Measurements from ENCODE around the gene AP1G2.
"Not testable (repeated sequence)": the region's sequence is repeated elsewhere in the genome, so short reads cannot be mapped to it uniquely, and the experiment has no call there.

AP1G2 gene, protein sequence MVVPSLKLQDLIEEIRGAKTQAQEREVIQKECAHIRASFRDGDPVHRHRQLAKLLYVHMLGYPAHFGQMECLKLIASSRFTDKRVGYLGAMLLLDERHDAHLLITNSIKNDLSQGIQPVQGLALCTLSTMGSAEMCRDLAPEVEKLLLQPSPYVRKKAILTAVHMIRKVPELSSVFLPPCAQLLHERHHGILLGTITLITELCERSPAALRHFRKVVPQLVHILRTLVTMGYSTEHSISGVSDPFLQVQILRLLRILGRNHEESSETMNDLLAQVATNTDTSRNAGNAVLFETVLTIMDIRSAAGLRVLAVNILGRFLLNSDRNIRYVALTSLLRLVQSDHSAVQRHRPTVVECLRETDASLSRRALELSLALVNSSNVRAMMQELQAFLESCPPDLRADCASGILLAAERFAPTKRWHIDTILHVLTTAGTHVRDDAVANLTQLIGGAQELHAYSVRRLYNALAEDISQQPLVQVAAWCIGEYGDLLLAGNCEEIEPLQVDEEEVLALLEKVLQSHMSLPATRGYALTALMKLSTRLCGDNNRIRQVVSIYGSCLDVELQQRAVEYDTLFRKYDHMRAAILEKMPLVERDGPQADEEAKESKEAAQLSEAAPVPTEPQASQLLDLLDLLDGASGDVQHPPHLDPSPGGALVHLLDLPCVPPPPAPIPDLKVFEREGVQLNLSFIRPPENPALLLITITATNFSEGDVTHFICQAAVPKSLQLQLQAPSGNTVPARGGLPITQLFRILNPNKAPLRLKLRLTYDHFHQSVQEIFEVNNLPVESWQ

DNA sequence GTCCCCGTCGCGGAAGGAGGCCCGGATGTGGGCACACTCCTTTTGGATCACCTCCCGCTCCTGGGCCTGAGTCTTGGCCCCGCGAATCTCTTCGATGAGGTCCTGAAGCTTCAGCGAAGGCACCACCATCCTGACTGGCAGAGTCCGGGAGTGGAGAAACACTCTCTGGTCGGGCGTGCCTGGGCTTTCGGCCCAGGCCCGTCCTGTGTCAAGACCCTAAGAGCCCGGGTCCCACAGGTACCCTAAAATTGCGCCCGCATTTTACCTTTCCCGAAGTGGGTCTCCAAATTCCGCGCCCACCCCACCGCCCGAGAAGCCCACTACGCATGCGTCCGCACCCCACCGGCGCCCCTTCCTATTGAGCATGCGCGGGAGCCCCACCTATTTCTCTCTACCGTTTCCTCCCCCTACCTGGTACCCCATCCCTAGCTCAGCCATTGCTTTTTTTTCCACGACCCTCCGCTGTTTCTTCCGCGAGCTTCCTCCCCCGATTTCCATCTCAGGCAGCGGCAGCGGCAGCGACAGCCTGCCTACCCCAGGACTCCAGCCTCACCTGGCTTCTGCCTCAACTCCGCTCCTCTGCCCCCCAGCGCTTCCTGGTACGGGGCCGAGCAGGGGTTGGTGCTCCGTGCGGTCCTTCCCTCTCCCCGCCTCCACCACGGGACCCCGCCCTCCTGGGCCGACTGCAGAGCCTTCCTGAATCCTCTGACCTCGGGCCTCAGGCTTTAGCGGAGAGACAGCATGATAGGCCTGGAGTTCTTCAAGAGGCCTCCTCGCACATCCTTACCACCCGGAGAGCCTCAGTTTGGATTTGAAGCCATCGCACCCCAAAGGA lies at the start of gene AP1G2:
Gene AP1G2 (minus strand): TSS at position 606 of the 835 bp plus-strand sequence. CDS start 477 bp downstream, at position 129.
- DNase-seq: peak; percentile 71 to 96 (median 95)

DNA sequence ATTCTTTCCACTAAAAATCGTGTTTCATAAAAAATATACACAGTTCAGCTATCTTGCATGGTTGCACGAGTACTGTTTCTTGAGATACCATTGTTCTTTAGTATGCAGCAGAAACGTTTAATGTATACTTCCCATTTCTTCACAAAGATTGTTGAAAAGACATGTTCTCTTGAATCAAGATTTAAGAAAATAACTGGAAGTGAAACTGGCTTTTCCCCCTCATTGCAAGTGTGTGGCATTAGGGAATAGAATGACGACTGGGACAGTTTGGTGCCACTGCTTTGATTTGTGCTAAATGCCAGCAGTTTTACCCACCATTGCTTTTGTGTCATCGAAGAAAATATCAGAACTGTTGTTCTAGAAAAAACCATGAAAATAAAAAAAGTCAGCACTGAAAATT lies 48.3 kb upstream of the AP1G2 start:
- no peak for DNase-seq

DNA sequence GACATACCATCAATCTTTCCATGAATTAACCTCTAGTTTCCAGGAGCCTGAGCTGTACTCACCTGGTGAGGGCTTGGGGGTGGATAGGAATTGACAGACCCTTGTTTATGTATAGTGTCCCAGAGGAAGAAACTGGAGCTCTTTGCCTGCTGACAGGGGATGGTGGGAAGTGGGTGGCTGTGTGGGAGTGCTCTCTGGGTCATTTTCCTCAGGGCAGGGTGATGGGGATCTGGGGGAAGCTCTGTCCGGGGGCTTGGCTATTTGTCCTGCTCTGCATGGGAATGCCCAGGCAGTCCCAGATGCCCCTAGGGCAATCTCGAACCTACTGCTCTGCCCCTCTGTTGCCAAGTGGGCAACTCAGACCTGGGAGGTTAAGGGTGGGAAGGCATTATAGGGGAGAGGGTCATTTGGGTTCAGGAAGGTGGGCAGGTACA lies 46.8 kb upstream of the AP1G2 start:
- DNase-seq: no peak

DNA sequence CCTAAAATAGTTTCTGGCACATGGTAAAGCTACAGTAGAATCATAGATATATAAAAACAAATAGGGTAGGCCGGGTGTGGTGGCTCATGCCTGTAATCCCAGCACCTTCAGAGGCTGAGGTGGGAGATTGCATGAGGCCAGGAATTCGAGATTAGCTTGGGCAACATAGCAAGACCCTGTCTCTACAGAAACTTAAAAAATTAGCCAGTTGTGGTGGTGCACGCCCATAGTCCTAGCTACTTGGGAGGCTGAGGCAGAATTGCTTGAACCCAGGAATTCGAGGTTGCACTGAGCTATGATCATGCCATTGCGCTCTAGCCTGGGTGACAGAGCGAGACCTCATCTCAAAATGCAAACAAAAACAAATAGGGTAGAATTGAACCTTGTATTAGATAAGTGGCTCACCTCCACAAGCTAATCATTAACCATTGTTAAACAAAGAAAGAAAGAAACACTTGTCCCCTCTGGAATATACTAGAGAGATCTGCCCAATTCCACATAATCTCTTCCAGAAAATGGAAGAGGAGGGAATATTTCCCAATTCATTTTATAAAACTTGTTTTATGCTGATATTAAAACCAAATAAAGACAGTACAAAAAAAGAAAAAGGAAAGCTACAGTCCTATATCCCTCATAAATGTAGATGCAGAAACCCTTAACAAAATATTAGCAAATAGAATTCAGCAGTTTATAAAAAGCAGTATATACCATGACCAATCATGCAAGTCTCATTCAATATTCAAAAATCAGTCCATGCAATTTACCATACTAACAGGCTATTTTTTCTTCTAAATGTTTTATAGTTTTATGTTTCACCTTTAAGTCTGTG lies 45.9 kb upstream of the AP1G2 start:
- DNase-seq: peak in 1 of 3 experiments; percentile 6

DNA sequence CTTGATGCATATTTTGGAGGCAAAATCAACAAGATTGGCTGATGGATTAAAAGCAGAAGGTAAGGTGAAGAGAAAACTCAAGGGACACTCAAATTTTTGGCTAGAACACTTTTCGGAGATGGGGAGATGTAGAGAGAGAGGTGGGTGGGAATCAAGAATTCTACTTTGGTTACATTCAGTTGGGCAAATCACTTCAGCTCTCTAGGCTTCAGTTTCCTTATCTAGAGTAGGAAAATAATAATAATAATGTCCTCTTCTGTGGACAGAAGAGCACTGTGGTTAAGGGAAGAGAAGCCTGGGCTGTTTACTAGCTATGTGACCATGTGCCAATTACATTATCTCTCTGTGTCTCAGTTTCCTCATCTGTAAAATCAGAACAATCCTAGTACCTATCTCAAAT lies 45.2 kb upstream of the AP1G2 start:
- DNase-seq: no peak

DNA sequence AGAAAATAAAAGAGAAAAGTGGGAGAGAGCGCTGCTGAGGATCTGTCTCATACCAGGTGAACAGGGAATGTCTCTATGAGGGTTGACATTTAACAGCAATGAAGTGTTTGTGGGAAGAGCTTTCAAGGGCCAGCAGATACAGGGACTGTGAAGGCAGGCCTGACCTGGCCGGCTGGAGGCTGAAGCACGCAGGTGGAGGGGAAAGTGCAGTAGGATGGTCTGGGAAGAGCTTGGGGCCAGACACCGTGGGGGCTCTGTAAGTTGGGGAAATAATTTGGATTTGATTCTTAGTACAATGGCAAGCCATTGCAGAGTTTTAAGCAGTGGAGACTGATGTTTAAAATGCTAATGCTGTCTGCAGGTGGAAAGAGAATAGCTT lies 44.8 kb upstream of the AP1G2 start:
- DNase-seq: no peak

DNA sequence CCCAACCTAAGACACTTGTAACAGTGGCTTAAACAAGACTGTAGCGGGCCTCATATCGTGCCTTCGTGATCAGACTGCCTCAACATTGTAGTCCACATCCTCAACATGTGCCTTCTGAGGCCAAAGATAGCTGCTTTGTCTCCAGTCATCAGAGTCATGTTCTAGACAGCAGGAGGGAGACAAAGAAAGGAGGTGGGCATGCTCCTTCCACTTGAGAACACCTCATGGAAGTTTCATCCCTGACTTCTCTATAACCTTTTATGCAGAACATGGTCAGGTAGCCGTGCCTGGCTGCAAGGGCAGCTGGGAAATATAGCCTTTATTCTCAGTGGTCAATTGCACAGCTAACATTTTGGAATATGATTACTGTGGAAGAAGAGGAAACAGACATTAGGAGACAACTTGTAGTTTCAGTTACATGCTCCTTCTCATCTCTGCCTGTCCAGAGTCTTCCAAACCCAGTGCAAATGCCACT lies 43.3 kb upstream of the AP1G2 start:
- DNase-seq: no peak

DNA sequence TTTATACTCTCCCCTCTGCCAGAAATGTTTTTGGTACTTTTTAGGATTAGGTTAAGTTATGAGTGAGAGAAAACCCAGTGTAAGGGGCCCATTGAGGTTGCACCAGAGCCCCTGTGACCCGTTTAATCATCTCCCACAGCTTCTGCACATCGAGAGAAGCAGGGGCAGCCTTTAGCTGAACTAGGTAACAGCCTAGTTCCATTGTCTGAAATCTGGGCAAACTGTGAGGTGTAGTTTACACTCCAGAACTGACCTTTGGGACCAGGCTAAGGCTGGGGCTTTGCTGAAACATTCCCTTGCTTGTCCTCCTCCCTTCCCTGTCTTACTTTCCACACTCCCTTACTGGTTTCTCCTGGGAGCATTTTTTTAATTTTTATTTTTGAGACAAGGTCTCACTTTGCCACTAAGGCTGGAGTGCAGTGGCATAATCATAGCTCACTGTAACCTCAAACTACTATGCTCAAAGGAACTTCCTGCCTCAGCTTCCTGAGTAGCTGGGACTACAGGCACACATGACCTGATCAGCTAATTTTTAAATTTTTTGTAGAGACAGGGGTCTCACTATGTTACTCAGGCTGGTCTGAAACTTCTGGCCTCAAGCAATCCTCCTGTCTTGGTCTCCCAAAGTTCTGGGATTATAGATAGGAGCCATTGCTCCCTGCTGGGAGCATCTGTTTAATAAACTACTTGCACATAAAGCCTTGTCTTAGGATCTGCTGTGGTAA lies 42.7 kb upstream of the AP1G2 start:
- DNase-seq: no peak

DNA sequence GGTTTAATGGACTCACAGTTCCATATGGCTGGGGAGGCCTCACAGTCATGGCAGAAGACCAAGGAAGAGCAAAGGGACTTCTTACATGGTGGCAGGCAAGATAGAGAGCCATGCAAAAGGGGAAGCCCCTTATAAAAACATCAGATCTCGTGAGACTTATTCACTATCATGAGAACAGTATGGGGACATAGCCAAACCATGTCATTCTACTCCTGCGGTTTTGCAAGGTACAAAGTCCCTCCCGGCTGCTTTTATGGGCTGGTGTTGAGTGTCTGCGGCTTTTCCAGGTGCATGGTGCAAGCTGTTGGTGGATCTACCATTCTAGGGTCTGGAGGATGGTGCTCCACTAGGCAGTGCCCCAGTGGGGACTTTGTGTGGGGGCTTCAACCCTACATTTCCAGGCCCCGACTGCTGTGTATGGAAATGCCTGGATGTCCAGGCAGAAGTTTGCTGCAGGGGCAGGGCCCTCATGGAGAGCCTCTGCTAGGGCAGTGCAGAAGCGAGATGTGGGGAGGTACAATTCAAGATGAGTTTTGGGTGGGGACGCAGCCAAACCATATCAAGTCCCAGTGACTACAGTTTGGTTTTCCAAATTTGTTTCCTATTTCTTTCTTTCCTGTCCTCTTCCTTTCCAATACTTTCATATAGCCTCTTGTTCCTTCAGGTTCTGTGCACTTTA lies 42.0 kb upstream of the AP1G2 start:
- not testable (repeated sequence) for DNase-seq

DNA sequence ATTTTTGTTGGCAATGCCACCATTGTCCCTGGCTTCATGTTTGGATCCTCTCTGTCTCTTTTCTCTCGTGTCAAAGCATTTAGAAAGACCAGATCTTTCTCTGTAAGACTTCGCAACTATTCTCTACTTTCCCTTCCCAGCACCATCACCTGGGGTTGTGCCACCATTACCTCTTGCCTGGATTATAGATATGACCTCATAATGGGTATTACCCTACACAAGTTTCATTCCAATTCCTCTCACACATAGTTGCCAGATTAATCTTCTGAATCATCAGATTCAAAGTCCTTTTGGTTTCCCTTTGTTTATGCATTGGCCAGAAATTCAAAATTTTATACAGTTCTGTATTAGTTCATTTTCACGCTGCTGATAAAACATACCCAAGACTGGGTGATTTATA lies 41.4 kb upstream of the AP1G2 start:
- DNase-seq: no peak

DNA sequence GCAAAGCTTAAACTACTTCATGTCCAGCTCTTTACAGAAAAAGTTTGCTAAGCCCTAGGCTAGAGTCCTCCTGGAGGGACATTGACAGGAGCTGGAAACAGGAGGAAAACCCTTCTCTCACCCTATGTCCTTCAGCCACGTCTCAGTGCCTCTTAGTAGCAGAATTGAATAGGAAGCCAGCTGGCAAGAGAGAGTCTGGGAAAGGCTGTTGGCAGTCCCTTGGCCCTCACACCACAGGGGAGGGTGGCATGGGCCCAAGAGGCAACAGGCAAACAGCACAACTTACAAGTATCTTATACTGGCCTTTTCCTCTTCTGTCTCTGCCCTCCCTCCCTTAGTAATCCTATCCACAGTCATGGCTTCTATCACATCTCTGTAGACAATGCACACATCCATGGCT lies 40.9 kb upstream of the AP1G2 start:
- no peak for DNase-seq

DNA sequence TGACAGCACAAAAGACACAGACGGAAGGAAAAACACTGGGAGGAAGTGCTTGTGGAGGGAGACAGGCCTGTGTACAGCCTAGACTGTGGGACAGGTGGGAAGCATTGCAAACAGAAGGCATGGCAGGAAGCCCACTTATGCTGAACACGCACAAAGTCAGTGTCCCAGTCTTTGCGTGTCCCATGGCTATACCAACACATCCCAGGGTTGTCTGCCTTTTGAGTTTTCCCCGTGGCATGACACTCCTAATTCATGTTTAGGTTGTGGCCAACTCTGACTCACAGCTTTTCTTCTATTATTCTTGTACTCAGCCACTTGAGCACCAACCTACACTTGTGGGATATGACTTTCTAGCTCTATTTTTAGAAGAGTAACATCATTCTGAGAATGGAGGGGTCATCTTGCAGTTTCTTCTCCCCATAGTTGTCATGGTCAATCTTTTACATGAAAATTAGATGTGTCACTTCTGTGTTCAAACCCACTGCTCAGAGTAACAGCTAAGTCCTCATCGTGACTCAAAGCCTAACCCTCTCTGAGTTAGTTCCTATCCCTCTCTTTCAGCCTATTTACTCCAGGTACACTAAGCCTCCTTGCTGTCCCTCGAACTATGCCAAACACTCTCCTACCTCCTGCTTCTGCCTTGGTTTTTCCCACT lies 38.5 kb upstream of the AP1G2 start:
- DNase-seq: no peak

DNA sequence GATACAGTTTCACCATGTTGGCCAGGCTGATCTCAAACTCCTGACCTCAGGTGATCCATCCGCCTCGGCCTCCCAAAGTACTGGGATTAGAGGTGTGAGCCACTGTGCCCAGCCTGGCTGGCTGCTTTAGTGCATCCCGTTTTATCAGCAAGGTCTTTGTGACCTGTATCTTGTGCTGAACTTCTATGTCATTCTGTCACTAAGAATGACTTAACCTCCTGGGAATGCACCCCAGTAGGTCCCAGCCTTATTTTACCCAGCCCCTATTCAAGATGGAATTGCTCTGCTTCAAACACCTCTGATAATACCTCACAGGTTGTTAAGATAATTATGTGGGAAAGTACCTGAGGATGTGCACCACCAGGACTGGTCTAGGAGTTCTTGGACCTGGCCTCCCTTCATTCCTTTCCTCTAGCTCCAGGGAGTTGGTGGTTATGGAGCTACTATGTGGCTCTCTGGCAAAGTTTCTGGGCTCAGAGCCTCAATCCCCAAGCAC lies 37.1 kb upstream of the AP1G2 start:
- no peak for DNase-seq

DNA sequence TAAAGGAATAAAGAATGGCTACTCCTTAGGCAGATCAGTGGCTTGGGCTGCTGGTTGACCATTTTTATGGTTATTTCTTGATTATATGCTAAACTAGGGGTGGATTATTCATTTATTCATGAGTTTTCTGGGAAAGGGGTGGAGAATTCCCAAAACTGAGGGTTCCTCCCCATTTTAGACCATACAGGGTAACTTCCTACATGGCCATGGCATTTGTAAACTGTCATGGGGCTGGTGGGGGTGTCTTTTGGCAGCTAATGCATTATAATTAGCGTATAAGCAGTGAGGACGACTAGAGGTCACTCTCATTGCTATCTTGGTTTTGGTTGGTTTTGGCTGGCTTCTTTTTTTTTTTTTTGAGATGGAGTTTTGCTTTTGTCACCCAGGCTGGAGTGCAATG lies 36.6 kb upstream of the AP1G2 start:
- DNase-seq: no peak

DNA sequence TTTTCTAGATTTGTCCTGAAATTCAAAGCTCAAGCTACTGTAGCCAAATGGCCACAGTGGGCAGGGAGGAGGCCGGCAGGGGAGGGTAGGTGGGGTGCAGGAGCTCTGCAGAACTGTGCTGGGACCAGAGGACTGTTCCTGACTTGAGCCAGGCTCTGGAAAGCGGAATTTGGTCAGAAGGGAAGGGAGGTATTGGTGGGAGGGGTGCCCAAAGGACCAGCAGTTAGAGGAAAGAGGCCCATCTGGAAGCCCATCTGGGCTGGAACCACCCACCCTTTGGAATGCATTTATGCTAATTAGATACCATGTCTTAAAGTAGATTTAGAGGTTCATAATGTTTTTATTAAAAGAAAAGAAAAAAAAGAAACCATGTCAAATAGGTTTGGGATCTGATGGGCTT lies 35.5 kb upstream of the AP1G2 start:
- no peak for DNase-seq

DNA sequence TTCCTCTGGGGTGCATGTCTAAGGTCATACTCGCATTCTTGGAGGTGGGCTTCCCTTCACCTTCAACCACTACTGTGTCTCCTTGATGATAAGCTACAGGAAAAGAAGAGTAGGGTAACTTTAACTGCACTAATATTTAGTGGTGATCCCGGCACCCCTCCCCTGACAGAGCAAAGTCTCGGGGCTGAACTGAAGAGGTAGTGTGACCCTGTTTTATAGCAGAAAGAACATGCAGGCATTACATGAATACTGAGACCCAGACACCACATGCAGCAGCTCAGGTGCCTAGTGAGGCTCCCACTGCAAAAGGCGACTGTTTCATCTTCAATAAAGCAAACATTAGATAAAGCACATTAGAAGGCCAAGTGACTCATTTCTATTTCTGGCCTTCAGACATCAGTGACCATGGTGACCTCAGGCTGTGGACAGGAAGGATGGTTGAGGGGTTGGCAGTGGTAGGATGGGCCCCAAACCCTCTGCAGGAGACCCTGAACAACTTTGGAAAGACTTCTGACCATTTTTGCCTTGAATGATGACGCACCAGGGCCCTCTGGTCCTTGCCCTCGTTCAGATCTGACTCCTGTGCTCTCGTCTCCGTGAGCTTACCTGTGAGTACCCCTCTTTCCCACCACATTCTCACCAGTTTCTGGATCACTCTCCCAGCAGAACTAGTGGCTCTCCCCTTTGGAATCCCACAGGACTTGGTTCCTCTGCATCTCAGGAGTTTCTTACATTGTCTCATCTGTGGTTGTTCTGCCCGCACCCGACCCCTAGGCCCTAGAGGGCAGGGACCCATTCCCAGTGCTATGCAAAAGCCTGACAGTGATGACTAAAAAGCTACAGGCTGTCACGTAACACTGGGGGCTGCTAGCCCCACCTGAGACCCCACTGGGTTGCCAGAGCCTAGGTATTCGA lies 34.8 kb upstream of the AP1G2 start:
- DNase-seq: no peak

DNA sequence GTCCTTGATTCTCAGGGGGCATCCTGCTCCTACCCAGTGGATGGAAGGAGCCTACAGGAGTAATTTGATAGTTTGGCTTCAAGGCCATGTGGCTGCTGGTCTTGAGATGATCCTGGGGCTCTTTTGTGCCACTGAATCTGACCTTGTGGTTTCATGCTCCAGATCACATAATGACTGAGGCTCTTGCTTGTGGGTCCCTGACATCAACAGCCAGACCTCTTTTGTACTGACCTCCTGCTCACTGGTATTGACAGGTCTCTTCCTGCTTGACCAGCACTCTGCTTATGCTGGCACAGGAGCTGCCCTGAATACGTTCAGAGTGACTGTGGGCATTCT lies 34.2 kb upstream of the AP1G2 start:
- DNase-seq: no peak

DNA sequence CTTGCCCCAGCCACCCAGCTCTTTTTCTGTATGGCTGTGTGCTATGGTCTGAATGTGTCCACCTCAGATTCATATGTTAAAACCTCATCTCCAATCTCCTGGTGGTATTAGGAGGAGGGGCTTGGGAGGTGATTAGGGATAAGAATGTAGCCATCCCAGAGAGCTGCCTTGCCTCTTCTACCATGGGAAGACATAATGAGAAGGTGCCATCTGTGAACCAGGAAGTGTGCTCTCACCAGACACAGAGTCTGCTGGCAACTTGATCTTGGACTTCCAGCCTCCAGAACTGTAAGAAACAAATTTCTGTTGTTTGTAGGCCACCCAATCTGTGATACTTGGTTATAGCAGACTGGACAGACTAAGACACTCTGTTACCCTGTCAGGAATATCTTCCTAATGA lies 33.8 kb upstream of the AP1G2 start:
- no peak for DNase-seq

DNA sequence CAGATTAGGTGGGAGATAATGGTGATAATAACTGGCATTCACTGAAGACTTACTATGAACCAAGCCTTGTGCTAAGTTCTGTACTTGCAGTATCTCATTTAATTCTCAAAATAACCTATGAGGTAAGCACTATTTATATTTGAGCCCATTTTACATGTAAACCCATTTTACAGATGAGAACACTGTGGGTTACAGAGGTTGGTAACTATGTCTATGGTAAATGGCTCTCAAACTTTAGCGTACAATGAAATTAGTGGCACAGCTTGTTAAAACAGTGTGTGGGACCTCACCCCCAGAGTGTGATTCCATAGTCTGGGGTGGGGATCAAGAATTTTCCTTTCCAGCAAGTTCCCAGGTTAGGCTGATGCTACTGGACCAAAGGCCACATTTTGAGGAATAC lies 33.2 kb upstream of the AP1G2 start:
- no peak for DNase-seq

Data from NCI-H1417 (cell line).